Endothelial cell of umbilical vein (primary cell): ENCODE results near the gene SPACA4. TPM values are rescaled to one million over a fixed set of nuclear protein-coding genes. Genes with fewer than 3 reads are reported as not detected.

Source experiments
- BruUV-seq: library from RNA; stranded (reverse); fragments of 400-500 nt; replicated peaks from 2 replicates; lab custom pipeline; 2021; lab: Mats Ljungman, UMichigan
- CTCF ChIA-PET: fragments of 300-600, 350-600 bp; sonication (Branson Sonifier 250); formaldehyde crosslinking; loops from one replicate; lab custom pipeline; 2021; ENCODE audit warnings: antibody characterized with exemption, inconsistent platforms; lab: Charles Lee
- POLR2A ChIA-PET: fragments of 300-600, 350-600 bp; sonication (Branson Sonifier 250); formaldehyde crosslinking; loops from one replicate; lab custom pipeline; 2021; ENCODE audit warnings: antibody characterized with exemption, inconsistent platforms; lab: Charles Lee
- DNase-seq: peaks from one replicate; pipeline ENCODE4 v3.0.0-alpha.2; 2011; ENCODE audit warnings: low read depth, low spot score
- FAIRE-seq: peaks from 2 replicates; lab custom pipeline; 2011; peaks lifted over from hg19 to GRCh38; lab: Jason Lieb, UNC
- H2AFZ ChIP-seq: 2 replicates; pipeline ENCODE4 v1.6.0; 2012; ENCODE audit warnings: low read depth, low read length, control low read depth, inconsistent platforms
- H3K27ac ChIP-seq: 2 replicates; pipeline ENCODE4 v1.5.1; 2011; ENCODE audit warnings: low read depth, mild to moderate bottlenecking, control low read depth, low read length, moderate library complexity; ENCODE audit not compliant: insufficient read depth
- H3K27me3 ChIP-seq, 2 experiments: 2 replicates each; pipeline versions ENCODE4 v1.6.0 to v1.6.1; 2011; ENCODE audit warnings: low read length in 2 of 2, mixed read lengths in 1 of 2; ENCODE audit not compliant: control insufficient read depth in 2 of 2, insufficient read depth in 2 of 2
- H3K36me3 ChIP-seq, 2 experiments: 2 replicates in 1 of 2; 3 replicates in 1 of 2; pipeline ENCODE4 v1.5.1; 2011; ENCODE audit warnings: low read length in 2 of 2, mild to moderate bottlenecking in 1 of 2, moderate library complexity in 1 of 2; ENCODE audit not compliant: control insufficient read depth in 2 of 2, insufficient read depth in 2 of 2; ENCODE audit errors: extremely low read depth in 1 of 2
- H3K4me1 ChIP-seq: 3 replicates; pipeline ENCODE4 v1.5.1; 2011; ENCODE audit warnings: mild to moderate bottlenecking, low read length; ENCODE audit not compliant: control insufficient read depth, insufficient read depth; ENCODE audit errors: extremely low read depth
- H3K4me2 ChIP-seq: 2 replicates; pipeline ENCODE4 v1.6.1; 2011; ENCODE audit warnings: low read length, control low read depth, mixed read lengths; ENCODE audit not compliant: insufficient read depth
- H3K4me3 ChIP-seq, 3 experiments: fragments of 200-600 bp in 1 of 3; sonication (generic), shearing (Covaris generic) in 1 of 3; replicated peaks in 1 of 3; 2 replicates each; pipeline ENCODE4 v1.5.1; 2011 to 2016; ENCODE audit warnings: control low read depth in 3 of 3, low read length in 3 of 3, mild to moderate bottlenecking in 2 of 3, inconsistent platforms in 1 of 3, low read depth in 1 of 3, moderate library complexity in 1 of 3; ENCODE audit not compliant: insufficient read depth in 1 of 3
- H3K79me2 ChIP-seq: 2 replicates; pipeline ENCODE4 v1.6.0; 2012; ENCODE audit warnings: low read length, inconsistent platforms; ENCODE audit not compliant: control insufficient read depth, insufficient read depth
- H3K9ac ChIP-seq: replicated peaks from 2 replicates; pipeline ENCODE3; 2011; ENCODE audit warnings: low read length, control low read depth; ENCODE audit not compliant: insufficient read depth; ENCODE audit errors: extremely low read depth
- H3K9me1 ChIP-seq: replicated peaks from 3 replicates; pipeline ENCODE4 v1.6.0; 2011; ENCODE audit warnings: mild to moderate bottlenecking, low read length; ENCODE audit not compliant: control insufficient read depth, insufficient read depth; ENCODE audit errors: extremely low read depth
- H3K9me3 ChIP-seq: replicated peaks from 2 replicates; pipeline ENCODE4 v1.5.1; 2012; ENCODE audit warnings: low read length, inconsistent platforms; ENCODE audit not compliant: control insufficient read depth, insufficient read depth
- H4K20me1 ChIP-seq: replicated peaks from 2 replicates; pipeline ENCODE3; 2011; ENCODE audit warnings: mild to moderate bottlenecking, low read length; ENCODE audit not compliant: control insufficient read depth, insufficient read depth; ENCODE audit errors: extremely low read depth
- EZH2 ChIP-seq: IDR thresholded peaks from 2 replicates; pipeline ENCODE4 v1.6.1; 2012; ENCODE audit warnings: borderline replicate concordance, low read depth, mild to moderate bottlenecking, moderate library complexity, low read length, inconsistent platforms; ENCODE audit not compliant: severe bottlenecking
- FOS ChIP-seq: IDR thresholded peaks from 2 replicates; pipeline ENCODE4 v1.6.1; 2011; ENCODE audit warnings: mild to moderate bottlenecking, low read length, moderate library complexity, borderline replicate concordance; ENCODE audit not compliant: insufficient read depth
- GATA2 ChIP-seq: IDR thresholded peaks from 2 replicates; pipeline ENCODE4 v1.7.0; 2011; ENCODE audit warnings: low read depth, mild to moderate bottlenecking, moderate library complexity, mixed read lengths, low read length; ENCODE audit not compliant: insufficient read length, insufficient read depth
- JUN ChIP-seq: IDR thresholded peaks from 2 replicates; pipeline ENCODE4 v1.6.1; 2011; ENCODE audit warnings: borderline replicate concordance, low read depth; ENCODE audit not compliant: insufficient read length, insufficient read depth
- MYC ChIP-seq: IDR thresholded peaks from one replicate; pipeline ENCODE4 v1.6.1; 2011; ENCODE audit warnings: mild to moderate bottlenecking, low read depth, low read length
- POLR2A ChIP-seq: IDR thresholded peaks from 2 replicates; pipeline ENCODE4 v1.6.1; 2012; ENCODE audit warnings: low read depth, mild to moderate bottlenecking, control low read depth, low read length
- POLR2AphosphoS5 ChIP-seq: IDR thresholded peaks from 2 replicates; pipeline ENCODE4 v1.6.1; 2012; ENCODE audit warnings: low read depth, mild to moderate bottlenecking, control low read depth, low read length, moderate library complexity; ENCODE audit not compliant: insufficient read depth
- dilution Hi-C: fragments of 300-500 bp; cut with MboI; formaldehyde crosslinking; loops from one replicate; pipeline ENCODE4 v1.15.0; 2019; ENCODE audit warnings: low sequenced_read_pairs; ENCODE audit not compliant: extremely low pct_ligation_motif_present
- intact Hi-C: fragments of 100-400 bp; cut with micrococcal nuclease; formaldehyde crosslinking; loops from one replicate; pipeline ENCODE4 v1.10.0; 2022
- polyA plus RNA-seq, 4 experiments: library from polyadenylated mRNA; depleted of rRNA in 3 of 4; stranded (reverse) in 3 of 4; unstranded in 1 of 4; fragments of >200 nt; gene quantifications; 2 replicates each; pipeline versions ENCODE4 v1.2.1 to v1.2.3, GENCODE V29; 2011 to 2012; ENCODE audit warnings: missing spikeins in 1 of 4
- total RNA-seq: library from RNA; stranded (reverse); gene quantifications from 2 replicates; pipeline ENCODE4 v1.2.3, GENCODE V29; 2021
- TF ChIP-seq, protein P1 (sequence below), 2 donors: IDR thresholded peaks; 1 replicate in 1 of 2; 2 replicates in 1 of 2; pipeline ENCODE4 v1.5.1; 2011; ENCODE audit warnings: low read length in 2 of 2, mild to moderate bottlenecking in 2 of 2, moderate library complexity in 2 of 2, control low read depth in 1 of 2, inconsistent platforms in 1 of 2, low read depth in 1 of 2; ENCODE audit not compliant: insufficient read depth in 1 of 2; ENCODE audit errors: extremely low read depth in 1 of 2

SPACA4 gene
- total and polyA plus RNA-seq, 2 donors (not counting 3 experiments of a cell fraction or from before 2014, with no cell fraction given), result not detected

DNA sequence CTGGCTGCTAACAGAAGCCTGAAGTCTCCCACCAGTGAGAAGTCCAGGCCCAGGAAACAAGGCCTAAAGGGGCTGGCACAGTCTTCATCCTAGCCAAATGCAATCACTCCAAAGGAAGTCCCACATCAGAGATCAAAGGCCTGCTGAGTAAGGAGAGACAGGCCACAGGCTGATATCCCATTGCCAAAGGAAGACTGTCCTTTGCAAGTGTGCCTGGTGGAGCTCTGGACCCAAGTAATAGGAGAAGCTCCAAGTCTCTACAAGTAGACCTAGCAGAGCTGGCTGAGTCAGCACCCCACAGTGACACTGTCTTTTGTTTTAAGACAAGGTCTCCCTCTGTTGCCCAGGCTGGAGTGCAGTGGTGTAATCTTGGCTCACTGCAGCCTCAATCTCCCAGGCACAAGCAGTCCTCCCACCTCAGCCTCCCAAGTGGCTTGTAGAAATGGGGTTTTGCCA, 26.2 kb downstream of the SPACA4 start:
- Histone ChIP-seq H3K79me2 (no peaks in the 10 kb centered on the region), H3K27me3 (peaks cover 3 to 11% of the 10 kb centered on the region in 2 experiments), H3K4me1 (peaks cover 33% of the 10 kb centered on the region), H3K9ac (no peak overlapping the region), H4K20me1 (no peaks in the 10 kb centered on the region), H3K27ac (no peak overlapping the region), H3K9me1 (no peaks in the 10 kb centered on the region), H3K36me3 (no peaks in the 10 kb centered on the region), H3K4me3 (no peak overlapping the region), H2AFZ (no peak overlapping the region), H3K9me3 (no peaks in the 10 kb centered on the region), H3K4me2 (no peak overlapping the region)
- ChIA-PET POLR2A (no interaction called here), CTCF (interaction anchor here (1.1 kb wide), 1 partner anchor 9 kb away, joined by 4 read pairs; no protein-coding TSS in a partner anchor)
- dilution Hi-C loops (no loop called here), intact Hi-C loops (loop anchor here (10.0 kb wide), 1 partner anchor 362 kb away; the partner anchor contains the start of genes GYS1 and RUVBL2)
- no peak for TF ChIP-seq POLR2AphosphoS5
- TF ChIP-seq JUN, result no peak
- TF ChIP-seq FOS, result no peak
- TF ChIP-seq EZH2, result no peak
- TF ChIP-seq, protein P1, sequence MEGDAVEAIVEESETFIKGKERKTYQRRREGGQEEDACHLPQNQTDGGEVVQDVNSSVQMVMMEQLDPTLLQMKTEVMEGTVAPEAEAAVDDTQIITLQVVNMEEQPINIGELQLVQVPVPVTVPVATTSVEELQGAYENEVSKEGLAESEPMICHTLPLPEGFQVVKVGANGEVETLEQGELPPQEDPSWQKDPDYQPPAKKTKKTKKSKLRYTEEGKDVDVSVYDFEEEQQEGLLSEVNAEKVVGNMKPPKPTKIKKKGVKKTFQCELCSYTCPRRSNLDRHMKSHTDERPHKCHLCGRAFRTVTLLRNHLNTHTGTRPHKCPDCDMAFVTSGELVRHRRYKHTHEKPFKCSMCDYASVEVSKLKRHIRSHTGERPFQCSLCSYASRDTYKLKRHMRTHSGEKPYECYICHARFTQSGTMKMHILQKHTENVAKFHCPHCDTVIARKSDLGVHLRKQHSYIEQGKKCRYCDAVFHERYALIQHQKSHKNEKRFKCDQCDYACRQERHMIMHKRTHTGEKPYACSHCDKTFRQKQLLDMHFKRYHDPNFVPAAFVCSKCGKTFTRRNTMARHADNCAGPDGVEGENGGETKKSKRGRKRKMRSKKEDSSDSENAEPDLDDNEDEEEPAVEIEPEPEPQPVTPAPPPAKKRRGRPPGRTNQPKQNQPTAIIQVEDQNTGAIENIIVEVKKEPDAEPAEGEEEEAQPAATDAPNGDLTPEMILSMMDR (IDR thresholded peaks at IDR 0.05; ENCODE audit: extremely low read depth in 1 of 2, insufficient read depth in 1 of 2, low read depth in 1 of 2, low read length in 2 of 2), result no peak
- no peak for TF ChIP-seq MYC
- TF ChIP-seq GATA2, result no peak
- no peak for TF ChIP-seq POLR2A
- DNase-seq (no peak), FAIRE-seq (no peak)
- BruUV-seq, result no TSS peak
